ENCODE data around the gene SPOCK1.
"Not testable (repeated sequence)": the region's sequence is repeated elsewhere in the genome, so short reads cannot be mapped to it uniquely, and the experiment has no call there.

Gene SPOCK1

DNA sequence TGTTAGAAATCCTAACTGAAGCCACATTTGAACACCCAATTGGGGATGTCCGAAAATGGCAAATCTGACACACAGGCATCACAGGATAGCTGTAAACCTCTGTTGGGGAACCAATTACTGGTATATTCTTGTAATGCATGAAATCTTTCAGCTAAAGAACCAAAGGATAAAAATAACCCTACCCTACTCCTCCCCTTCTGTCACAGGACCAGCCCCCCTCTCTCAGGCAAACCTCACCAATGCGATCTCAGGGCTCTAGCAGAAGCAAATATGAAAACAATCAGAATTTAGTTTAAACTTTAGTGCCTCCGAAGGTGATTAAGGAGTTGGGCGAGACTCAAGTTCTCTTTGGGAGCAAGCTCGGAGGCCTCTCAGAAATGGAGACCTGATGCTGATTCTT is 499.3 kb downstream of the SPOCK1 start:
- DNase-seq = no peak

DNA sequence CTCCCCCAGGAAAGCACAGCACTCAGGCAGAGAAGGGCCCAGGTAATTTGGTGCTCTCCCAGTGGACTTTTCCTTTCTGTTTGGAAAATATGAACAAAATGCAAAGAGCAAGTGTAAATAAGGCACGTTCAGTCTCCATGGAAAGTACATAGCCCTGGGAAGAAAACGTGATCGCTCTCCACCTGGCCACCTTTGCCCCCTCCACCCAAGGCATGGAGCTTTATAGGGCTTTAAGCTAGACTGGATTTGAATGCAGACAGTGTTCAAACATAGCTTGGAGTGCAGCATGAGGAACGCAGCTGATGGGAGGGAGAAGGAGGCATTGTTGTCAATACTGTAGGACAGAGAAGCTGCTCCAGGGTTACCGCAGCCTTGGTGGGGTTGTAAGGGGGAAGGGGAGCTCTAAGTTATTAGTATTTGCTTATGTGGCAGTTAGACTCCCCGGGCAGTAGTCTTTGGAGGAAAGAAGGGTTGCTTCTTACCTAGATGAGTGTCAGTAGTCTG is 500.2 kb downstream of the SPOCK1 start:
- DNase-seq = no peak

- DNase-seq = no peak
Measured at GRCh38 chr5:136994154-136994553, 505.0 kb downstream of the SPOCK1 start.

GRCh38 chr5:136992796-136993489 is 506.2 kb downstream of the SPOCK1 start:
- no peak for DNase-seq

GRCh38 chr5:136985785-136986475 is 513.2 kb downstream of the SPOCK1 start:
- DNase-seq = no peak

GRCh38 chr5:136984772-136985446 is 514.2 kb downstream of the SPOCK1 start:
- DNase-seq = no peak

- DNase-seq = no peak
Measured at GRCh38 chr5:136981936-136982335, 517.2 kb downstream of the SPOCK1 start.

DNA sequence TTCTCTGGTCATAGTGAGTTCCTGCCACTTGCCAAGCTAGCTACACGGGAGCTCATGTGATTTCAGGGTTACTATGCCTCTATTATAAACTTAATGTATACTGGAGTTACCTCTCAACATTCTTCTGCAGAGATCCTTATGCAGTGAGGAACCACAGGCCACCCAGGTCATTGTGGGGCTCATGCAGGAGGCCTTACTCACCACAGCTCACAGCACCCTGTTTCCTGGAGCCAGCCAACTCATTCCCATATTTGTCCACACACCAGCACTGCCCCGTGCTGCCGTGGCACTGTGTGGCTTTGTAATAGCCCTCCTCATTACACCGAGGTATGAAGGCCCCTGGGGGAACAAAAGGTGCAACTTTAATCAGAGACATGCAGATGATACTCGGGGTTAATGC is 520.0 kb downstream of the SPOCK1 start:
- no peak for DNase-seq

DNA sequence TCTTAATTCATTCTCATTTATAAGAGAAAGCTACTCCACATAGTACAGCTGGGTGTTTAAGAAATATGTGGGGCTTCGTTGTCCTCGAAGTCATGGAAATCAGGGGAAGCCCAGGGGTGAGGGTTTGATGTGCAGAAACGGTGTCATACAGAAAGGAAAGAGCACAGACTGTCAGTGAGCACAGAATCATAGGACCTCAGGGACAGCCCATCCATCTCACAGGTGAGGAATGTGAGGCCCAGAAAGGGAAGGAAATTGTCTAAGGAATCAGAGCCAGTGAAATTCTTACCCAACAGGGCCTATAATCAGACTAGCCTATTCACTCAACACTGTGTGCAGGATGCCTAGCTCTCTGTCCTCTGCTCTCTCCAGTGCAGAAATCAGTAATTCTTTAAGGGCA is 535.6 kb downstream of the SPOCK1 start:
- DNase-seq = no peak

GRCh38 chr5:136957428-136957827 is 541.7 kb downstream of the SPOCK1 start:
- no peak for DNase-seq

- not testable (repeated sequence) for DNase-seq
Measured at GRCh38 chr5:136954142-136954541, 545.0 kb downstream of the SPOCK1 start.

- not testable (repeated sequence) for DNase-seq
Measured at GRCh38 chr5:136953346-136954069, 545.6 kb downstream of the SPOCK1 start.

GRCh38 chr5:136927571-136927970 is 571.6 kb downstream of the SPOCK1 start:
- no peak for DNase-seq

- DNase-seq = no peak
Measured at GRCh38 chr5:136926073-136926472, 573.1 kb downstream of the SPOCK1 start.

All from activated T-cell treated with anti-CD3 and anti-CD28 coated beads for 4 hours (primary cell).